Upper lobe of left lung (tissue), 6 donors: ENCODE measurements around the gene BTBD6. TPM values are rescaled to one million over a fixed set of nuclear protein-coding genes. Genes with fewer than 3 reads are reported as not detected.

ENCODE experiments used
- ATAC-seq, 2 donors: fragments of 200-7000 bp; cut with Tn5 transposase; one replicate each; pipeline ENCODE4 v1.9.1; 2022; ENCODE audit warnings: mild to moderate bottlenecking in 2 of 2, moderate library complexity in 2 of 2; ENCODE audit not compliant: low FRiP score in 2 of 2
- DNase-seq, 2 donors: peaks; one replicate each; pipeline ENCODE4 v3.0.0-alpha.2; 2019 to 2020
- H3K27ac ChIP-seq, 4 donors: fragments of 200-600 bp; sonication (generic); one replicate each; pipeline ENCODE4 v1.5.1; 2016 to 2019
- H3K27me3 ChIP-seq, 4 donors: fragments of 200-600 bp; sonication (generic); one replicate each; pipeline ENCODE4 v1.5.1; 2017 to 2019
- H3K36me3 ChIP-seq, 4 donors: fragments of 200-600 bp; sonication (generic); one replicate each; pipeline ENCODE4 v1.5.1; 2016 to 2019
- H3K4me1 ChIP-seq, 4 donors: fragments of 200-600 bp; sonication (generic); one replicate each; pipeline ENCODE4 v1.5.1; 2018 to 2019
- H3K4me3 ChIP-seq, 4 donors: fragments of 200-600 bp; sonication (generic); one replicate each; pipeline ENCODE4 v1.5.1; 2017 to 2019; ENCODE audit warnings: mild to moderate bottlenecking in 2 of 4, moderate library complexity in 1 of 4
- H3K9me3 ChIP-seq, 4 donors: fragments of 200-600 bp; sonication (generic); one replicate each; pipeline ENCODE4 v1.5.1; 2018 to 2019
- CTCF ChIP-seq, 6 experiments: fragments of 450-650 bp in 4 of 6; fragments of 200-600 bp in 2 of 6; sonication (generic) in 2 of 6; IDR thresholded peaks; one replicate each; pipeline ENCODE4 v1.5.1; 2016 to 2019; ENCODE audit warnings: antibody characterized with exemption in 6 of 6
- EP300 ChIP-seq, 4 donors: sonication (generic); formaldehyde crosslinking; IDR thresholded peaks; one replicate each; pipeline ENCODE4 v1.5.1; 2017; ENCODE audit warnings: antibody characterized with exemption in 4 of 4, control low read depth in 2 of 4
- POLR2A ChIP-seq, 4 donors: fragments of 450-650 bp; IDR thresholded peaks; one replicate each; pipeline ENCODE4 v1.5.1; 2016 to 2017; ENCODE audit warnings: antibody characterized with exemption in 4 of 4, mild to moderate bottlenecking in 2 of 4
- POLR2AphosphoS5 ChIP-seq, 2 donors: sonication (generic); formaldehyde crosslinking; IDR thresholded peaks; one replicate each; pipeline ENCODE4 v1.5.1; 2017; ENCODE audit warnings: antibody characterized with exemption in 2 of 2
- WGBS, 2 donors: methylation state at CpG; one replicate each; pipeline ENCODE4 v1.1.5; 2017 to 2018; 5-methylcytosine and 5-hydroxymethylcytosine counted together
- total RNA-seq, 6 donors: library from RNA; depleted of rRNA in 4 of 6; stranded (reverse); fragments of >200 nt in 4 of 6; gene quantifications; one replicate each; pipeline versions ENCODE4 v1.1.0 to v1.2.1, GENCODE V29; 2016 to 2021
- donor health status: DM: no; HTN: no; CAD: no; lungs with moderate emphysema.
- donor health status: DM: no; HTN: yes; CAD: no; lungs with severe emphysema.

BTBD6 gene
- total RNA-seq, 6 donors from 2014 or later = 36.4 to 71.7 (median 49.8) TPM

- WGBS, 2 donors = 82 to 87% methylated on average over 3 of the region's 3 CpGs
- DNase-seq = peak in 1 of 2 donors; percentile 1
- ATAC-seq = no peak
Measured at GRCh38 chr14:105215602-105216001, 32.7 kb upstream of the BTBD6 start.

GRCh38 chr14:105216490-105217247 is 31.7 kb upstream of the BTBD6 start:
- ATAC-seq = no peak
- 85 to 90% methylated on average over 15 to 27 of the region's 30 CpGs for WGBS, 2 donors

More at GRCh38 chr14:105215602-105216001, 32.7 kb upstream of the BTBD6 start:
- Histone ChIP-seq H3K36me3 (peaks cover 0 to 74% (median 49%) of the 10 kb centered on the region in 4 donors), H3K4me1 (peaks cover 0 to 11% (median 0%) of the 10 kb centered on the region in 4 donors), H3K9me3 (no peaks in the 10 kb centered on the region), H3K27ac (no peak overlapping the region), H3K27me3 (no peaks in the 10 kb centered on the region), H3K4me3 (no peak overlapping the region)
- TF ChIP-seq POLR2A (IDR thresholded peaks at IDR 0.05) (no peak), CTCF (IDR thresholded peaks at IDR 0.05) (no peak), POLR2AphosphoS5 (IDR thresholded peaks at IDR 0.05) (no peak), EP300 (IDR thresholded peaks at IDR 0.05) (no peak)

GRCh38 chr14:105217774-105218173 is 30.6 kb upstream of the BTBD6 start:
- Histone ChIP-seq H3K27ac (peak overlapping the region in 2 of 4 donors; percentile 42 to 56), H3K36me3 (peaks cover 0 to 66% (median 55%) of the 10 kb centered on the region in 4 donors)
- ATAC-seq = peak; percentile 49 to 90

More at GRCh38 chr14:105216490-105217247, 31.7 kb upstream of the BTBD6 start:
- no peaks in the 10 kb centered on the region for H3K27me3 ChIP-seq
- H3K36me3 ChIP-seq = peaks cover 0 to 73% (median 53%) of the 10 kb centered on the region in 4 donors
- H3K9me3 ChIP-seq = no peaks in the 10 kb centered on the region
- H3K4me1 ChIP-seq = peaks cover 0 to 15% (median 0%) of the 10 kb centered on the region in 4 donors
- TF ChIP-seq POLR2AphosphoS5 (IDR thresholded peaks at IDR 0.05) = no peak
- no peak for TF ChIP-seq CTCF (IDR thresholded peaks at IDR 0.05)
- no peak for TF ChIP-seq POLR2A (IDR thresholded peaks at IDR 0.05)
- TF ChIP-seq EP300 (IDR thresholded peaks at IDR 0.05) = no peak
- H3K4me3 ChIP-seq = no peak overlapping the region
- peak in 1 of 2 donors; percentile 71 for DNase-seq
- no peak overlapping the region for H3K27ac ChIP-seq

GRCh38 chr14:105218611-105219010 is 29.7 kb upstream of the BTBD6 start:
- ATAC-seq = no peak
- Histone ChIP-seq H3K36me3 (peaks cover 0 to 65% (median 52%) of the 10 kb centered on the region in 4 donors), H3K27me3 (no peaks in the 10 kb centered on the region), H3K27ac (peak overlapping the region in 2 of 4 donors; percentile 42 to 56), H3K9me3 (no peaks in the 10 kb centered on the region), H3K4me1 (peaks cover 0 to 15% (median 0%) of the 10 kb centered on the region in 4 donors), H3K4me3 (no peak overlapping the region)
- TF ChIP-seq POLR2AphosphoS5 (IDR thresholded peaks at IDR 0.05) (no peak), EP300 (IDR thresholded peaks at IDR 0.05) (no peak), POLR2A (IDR thresholded peaks at IDR 0.05) (no peak), CTCF (IDR thresholded peaks at IDR 0.05) (no peak)
- 91 to 100% methylated on average over 4 to 8 of the region's 19 CpGs for WGBS, 2 donors
- DNase-seq = peak in 1 of 2 donors; percentile 66

More at GRCh38 chr14:105217774-105218173, 30.6 kb upstream of the BTBD6 start:
- TF ChIP-seq EP300 (IDR thresholded peaks at IDR 0.05) = peak in 1 of 4 donors; percentile 65
- peak in 1 of 4 donors; percentile 21 for TF ChIP-seq POLR2A (IDR thresholded peaks at IDR 0.05)
- TF ChIP-seq POLR2AphosphoS5 (IDR thresholded peaks at IDR 0.05) = no peak
- TF ChIP-seq CTCF (IDR thresholded peaks at IDR 0.05) = no peak
- no peaks in the 10 kb centered on the region for H3K9me3 ChIP-seq
- DNase-seq = peak; percentile 89 to 90
- peaks cover 0 to 15% (median 0%) of the 10 kb centered on the region in 4 donors for H3K4me1 ChIP-seq
- 83 to 88% methylated on average over 2 to 6 of the region's 11 CpGs for WGBS, 2 donors
- no peaks in the 10 kb centered on the region for H3K27me3 ChIP-seq
- H3K4me3 ChIP-seq = no peak overlapping the region
